MM.1S (cell line): Measurements from ENCODE around the gene RSRC1.
A peak's percentile ranks its signal among the peaks of the same experiment; 100 is the strongest.

Experiments used
- DNase-seq: peaks from one replicate; pipeline ENCODE4 v3.0.0-alpha.2; 2015
- H2AFZ ChIP-seq: fragments of 300-600 bp; sonication (generic); 2 replicates; pipeline ENCODE4 v1.6.0; 2016; ENCODE audit warnings: antibody characterized with exemption, low read length
- H3F3A ChIP-seq: fragments of 300-600 bp; sonication (generic); 2 replicates; pipeline ENCODE4 v1.6.1; 2016; ENCODE audit warnings: mild to moderate bottlenecking, antibody characterized with exemption, low read length, moderate library complexity, mixed read lengths; ENCODE audit not compliant: insufficient read depth
- H3K27ac ChIP-seq: fragments of 300-600 bp; sonication (generic); 2 replicates; pipeline ENCODE4 v1.5.1; 2016; ENCODE audit warnings: mild to moderate bottlenecking, low read length
- H3K27me3 ChIP-seq: fragments of 300-600 bp; sonication (generic); replicated peaks from 2 replicates; pipeline ENCODE4 v1.6.0; 2016; ENCODE audit warnings: low read length; ENCODE audit not compliant: insufficient read depth
- H3K36me3 ChIP-seq: fragments of 300-600 bp; sonication (generic); replicated peaks from 2 replicates; pipeline ENCODE4 v1.6.1; 2016; ENCODE audit warnings: mild to moderate bottlenecking, low read length, mixed read lengths; ENCODE audit not compliant: insufficient read depth
- H3K4me1 ChIP-seq: fragments of 300-600 bp; sonication (generic); 2 replicates; pipeline ENCODE4 v1.6.1; 2016; ENCODE audit warnings: low read length, mixed read lengths
- H3K4me2 ChIP-seq: fragments of 300-600 bp; sonication (generic); 2 replicates; pipeline ENCODE4 v1.6.0; 2016; ENCODE audit warnings: low read depth, low read length
- H3K4me3 ChIP-seq: fragments of 300-600 bp; sonication (generic); 2 replicates; pipeline ENCODE4 v1.5.1; 2016; ENCODE audit warnings: low read length, mixed read lengths
- H3K79me2 ChIP-seq: fragments of 300-600 bp; sonication (generic); 2 replicates; pipeline ENCODE4 v1.6.1; 2016; ENCODE audit warnings: mixed run types, low read length, mixed read lengths
- H3K9ac ChIP-seq: fragments of 300-600 bp; sonication (generic); 2 replicates; pipeline ENCODE4 v1.6.1; 2016; ENCODE audit warnings: low read length, mixed read lengths
- H3K9me2 ChIP-seq: fragments of 300-600 bp; sonication (generic); replicated peaks from 2 replicates; pipeline ENCODE4 v1.6.1; 2016; ENCODE audit warnings: mild to moderate bottlenecking, low read length, mixed read lengths; ENCODE audit not compliant: insufficient read depth
- H3K9me3 ChIP-seq: fragments of 300-600 bp; sonication (generic); replicated peaks from 2 replicates; pipeline ENCODE4 v1.6.1; 2016; ENCODE audit warnings: mild to moderate bottlenecking, low read length, mixed read lengths; ENCODE audit not compliant: insufficient read depth
- H4K20me1 ChIP-seq: fragments of 300-600 bp; sonication (generic); 2 replicates; pipeline ENCODE4 v1.6.1; 2016; ENCODE audit warnings: mild to moderate bottlenecking, low read length, moderate library complexity, mixed read lengths; ENCODE audit not compliant: insufficient read depth
- CTCF ChIP-seq: fragments of 300-600 bp; sonication (generic); IDR thresholded peaks from 2 replicates; pipeline ENCODE4 v1.5.1; 2016; ENCODE audit warnings: antibody characterized with exemption, low read length, mixed read lengths
- EZH2 ChIP-seq: fragments of 300-600 bp; sonication (generic); optimal IDR thresholded peaks from 2 replicates; pipeline ENCODE3; 2017; ENCODE audit warnings: low read depth, mild to moderate bottlenecking, antibody characterized with exemption, low read length, mixed read lengths
- EZH2phosphoT487 ChIP-seq: fragments of 300-600 bp; sonication (generic); IDR thresholded peaks from 2 replicates; pipeline ENCODE4 v1.6.1; 2018; ENCODE audit warnings: antibody characterized with exemption, low read length

Gene RSRC1

GRCh38 chr3:158430968-158431367, 321.1 kb downstream of the RSRC1 start:
- Histone ChIP-seq H3K27ac (no peak overlapping the region), H3K9me3 (no peaks in the 10 kb centered on the region), H3K4me2 (no peak overlapping the region), H3K79me2 (no peaks in the 10 kb centered on the region), H4K20me1 (no peaks in the 10 kb centered on the region), H2AFZ (no peak overlapping the region), H3K4me1 (no peaks in the 10 kb centered on the region), H3K36me3 (no peaks in the 10 kb centered on the region), H3F3A (no peaks in the 10 kb centered on the region), H3K4me3 (no peak overlapping the region), H3K9me2 (no peaks in the 10 kb centered on the region), H3K9ac (no peak overlapping the region), H3K27me3 (no peaks in the 10 kb centered on the region)
- DNase-seq = no peak
- TF ChIP-seq CTCF (no peak), EZH2 (no peak), EZH2phosphoT487 (no peak)

DNA sequence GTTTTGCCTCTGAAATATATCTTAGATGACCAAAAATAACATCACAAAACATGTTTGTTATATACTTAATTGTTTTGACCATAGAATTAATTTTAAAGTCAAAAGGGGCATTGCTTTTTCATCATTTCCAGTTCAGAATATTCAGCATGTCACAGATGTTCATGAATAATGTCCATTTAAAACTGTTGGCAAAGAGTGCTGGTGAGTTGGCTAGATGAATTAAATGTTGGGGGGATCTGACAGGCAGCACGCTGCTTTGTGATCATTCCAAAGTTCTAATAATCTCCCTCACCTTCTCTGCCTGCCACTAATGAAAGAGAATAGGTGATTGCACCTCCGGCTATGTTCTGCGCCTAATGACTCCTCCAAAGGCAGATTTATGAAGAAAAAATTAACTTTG, 321.9 kb downstream of the RSRC1 start:
- H3K9me3 ChIP-seq = no peaks in the 10 kb centered on the region
- no peak overlapping the region for H2AFZ ChIP-seq
- H3F3A ChIP-seq = no peaks in the 10 kb centered on the region
- H4K20me1 ChIP-seq = no peaks in the 10 kb centered on the region
- no peak for DNase-seq
- TF ChIP-seq EZH2phosphoT487 (no peak), EZH2 (no peak), CTCF (no peak)
- H3K36me3 ChIP-seq = no peaks in the 10 kb centered on the region
- H3K9ac ChIP-seq = no peak overlapping the region
- H3K79me2 ChIP-seq = no peaks in the 10 kb centered on the region
- H3K27ac ChIP-seq = no peak overlapping the region
- no peak overlapping the region for H3K4me2 ChIP-seq
- no peak overlapping the region for H3K4me3 ChIP-seq
- H3K27me3 ChIP-seq = no peaks in the 10 kb centered on the region
- H3K4me1 ChIP-seq = no peaks in the 10 kb centered on the region
- H3K9me2 ChIP-seq = no peaks in the 10 kb centered on the region

DNA sequence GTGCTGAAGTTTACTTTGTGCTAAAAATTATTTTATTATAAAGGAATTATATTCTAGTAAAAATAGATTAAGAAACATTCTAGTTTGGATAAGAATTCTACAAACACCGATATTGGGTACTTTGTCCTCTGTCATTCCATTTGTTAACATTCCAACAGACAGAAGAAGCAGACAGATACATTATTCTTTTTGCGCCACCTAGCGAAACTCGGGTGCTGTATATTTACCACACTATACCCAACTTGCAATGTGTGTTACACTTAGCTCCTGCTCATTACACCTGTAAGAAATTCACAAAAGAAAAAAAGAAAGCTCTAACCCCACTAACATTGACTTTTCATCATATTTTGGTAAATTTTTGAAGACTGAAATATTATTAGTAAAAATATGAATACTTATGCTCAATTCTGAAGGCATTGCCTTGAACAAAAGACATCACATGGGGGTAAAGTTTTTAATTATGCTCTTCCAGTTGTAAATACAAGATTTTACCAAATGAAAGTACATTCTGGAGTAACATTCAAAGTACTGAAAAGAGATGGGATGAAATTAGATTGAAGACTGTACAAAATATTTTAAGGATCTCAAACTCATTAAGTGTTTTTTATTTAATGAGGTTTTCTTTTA, 324.6 kb downstream of the RSRC1 start:
- no peak overlapping the region for H3K4me2 ChIP-seq
- no peak overlapping the region for H3K9ac ChIP-seq
- DNase-seq = peak; percentile 83
- H3K79me2 ChIP-seq = no peaks in the 10 kb centered on the region
- H3K4me3 ChIP-seq = no peak overlapping the region
- H3K9me3 ChIP-seq = no peaks in the 10 kb centered on the region
- H3F3A ChIP-seq = no peaks in the 10 kb centered on the region
- TF ChIP-seq CTCF (peak; percentile 87), EZH2 (no peak)
- H3K9me2 ChIP-seq = no peaks in the 10 kb centered on the region
- no peaks in the 10 kb centered on the region for H4K20me1 ChIP-seq
- no peak overlapping the region for H2AFZ ChIP-seq
- no peaks in the 10 kb centered on the region for H3K27me3 ChIP-seq
- no peaks in the 10 kb centered on the region for H3K36me3 ChIP-seq
- no peak overlapping the region for H3K27ac ChIP-seq
- no peaks in the 10 kb centered on the region for H3K4me1 ChIP-seq
